Measurements from ENCODE around the gene FLT4. TPM values are rescaled to one million over a fixed set of nuclear protein-coding genes. Genes with fewer than 3 reads are reported as not detected.

FLT4 gene
- total RNA-seq, 1 experiment from 2014 or later = not detected

DNA sequence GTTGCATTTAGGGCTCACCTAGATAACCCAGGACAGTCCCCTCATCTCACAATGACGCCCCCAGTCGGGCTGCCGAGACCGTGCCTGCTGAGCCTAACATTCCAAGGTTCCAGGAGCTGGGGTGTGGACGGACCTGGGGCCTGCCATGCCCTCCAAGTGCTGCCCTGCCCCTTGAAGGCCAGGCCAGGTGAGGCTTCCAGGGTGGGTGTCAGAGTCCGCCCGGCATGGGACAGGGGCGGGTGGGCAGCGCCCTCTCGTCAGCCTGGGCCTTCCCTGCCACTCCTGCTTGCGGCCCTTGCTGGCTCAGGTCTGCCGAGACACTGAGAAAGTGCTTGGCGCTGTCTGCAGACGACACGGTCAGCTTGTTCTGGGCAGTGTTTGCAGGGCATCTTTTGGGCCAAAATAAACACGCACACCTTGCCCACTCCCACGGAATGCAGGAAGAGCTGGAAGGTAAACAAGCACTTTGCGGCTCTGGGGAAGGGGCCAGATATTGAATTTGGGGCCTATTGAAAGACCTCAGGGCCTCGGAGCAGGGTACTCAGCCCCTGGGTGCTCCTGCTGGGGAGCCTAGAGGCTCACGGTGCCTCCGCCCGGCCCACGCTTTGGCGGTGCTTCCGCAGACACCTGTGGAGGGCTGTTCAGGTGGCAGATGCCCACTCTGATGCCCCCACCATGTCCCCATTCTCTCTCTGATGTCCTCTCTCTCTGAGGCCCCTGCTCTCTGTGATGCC lies 53.9 kb downstream of the FLT4 start:
- BruUV-seq (replicated peaks) = no TSS peak
- H3K27me3 ChIP-seq (ENCODE audit: low read length) = peaks cover 6% of the 10 kb centered on the region

DNA sequence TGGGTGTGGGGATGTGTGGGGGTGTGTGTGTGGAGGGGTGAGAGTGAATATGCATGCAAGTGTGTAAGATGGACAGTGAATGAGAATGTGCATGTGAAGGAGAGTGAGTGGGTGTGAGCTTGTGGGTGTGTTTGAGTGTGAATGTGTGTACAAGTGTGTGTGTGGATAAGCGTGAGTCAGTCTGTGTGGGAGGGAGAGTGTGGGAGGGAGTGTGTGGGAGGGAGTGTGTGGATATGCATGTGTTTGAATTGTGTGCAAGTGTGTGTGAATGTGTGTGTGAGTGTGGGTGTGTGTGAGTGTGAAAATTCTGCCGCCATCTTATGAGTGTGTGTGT lies 54.4 kb downstream of the FLT4 start:
- intact Hi-C loops (cut with micrococcal nuclease) = no loop called here
- H3K36me3 ChIP-seq (ENCODE audit: low read depth, low read length) = no peaks in the 10 kb centered on the region
- CTCF ChIA-PET = no interaction called here
- no peaks in the 10 kb centered on the region for H3K9me2 ChIP-seq (replicated peaks; ENCODE audit: low read length)
- DNase-seq (no peak), ATAC-seq (no peak)
- H3K27me3 ChIP-seq (ENCODE audit: low read length) = peaks cover 11% of the 10 kb centered on the region
- no peaks in the 10 kb centered on the region for H4K20me1 ChIP-seq (ENCODE audit: low read length)
- H3F3A ChIP-seq (ENCODE audit: low read length, unreplicated experiment) = no peaks in the 10 kb centered on the region
- H3K27ac ChIP-seq (ENCODE audit: low read length) = no peak overlapping the region
- no peak overlapping the region for H3K4me3 ChIP-seq (ENCODE audit: low read length)
- H3K4me2 ChIP-seq (ENCODE audit: low read length) = no peak overlapping the region
- H2AFZ ChIP-seq (ENCODE audit: low read length) = no peak overlapping the region
- H3K9me3 ChIP-seq (ENCODE audit: low read length) = no peaks in the 10 kb centered on the region
- H3K79me2 ChIP-seq (ENCODE audit: low read length) = no peaks in the 10 kb centered on the region
- POLR2A ChIA-PET (ENCODE audit: unreplicated experiment) = no interaction called here
- H3K9ac ChIP-seq (ENCODE audit: low read length) = no peak overlapping the region
- no peak for TF ChIP-seq EZH2phosphoT487 (IDR thresholded peaks at IDR 0.05; ENCODE audit: borderline replicate concordance, low read length)
- no peak for TF ChIP-seq EZH2 (IDR thresholded peaks at IDR 0.05; ENCODE audit: low read length, unreplicated experiment)
- TF ChIP-seq, protein P1, sequence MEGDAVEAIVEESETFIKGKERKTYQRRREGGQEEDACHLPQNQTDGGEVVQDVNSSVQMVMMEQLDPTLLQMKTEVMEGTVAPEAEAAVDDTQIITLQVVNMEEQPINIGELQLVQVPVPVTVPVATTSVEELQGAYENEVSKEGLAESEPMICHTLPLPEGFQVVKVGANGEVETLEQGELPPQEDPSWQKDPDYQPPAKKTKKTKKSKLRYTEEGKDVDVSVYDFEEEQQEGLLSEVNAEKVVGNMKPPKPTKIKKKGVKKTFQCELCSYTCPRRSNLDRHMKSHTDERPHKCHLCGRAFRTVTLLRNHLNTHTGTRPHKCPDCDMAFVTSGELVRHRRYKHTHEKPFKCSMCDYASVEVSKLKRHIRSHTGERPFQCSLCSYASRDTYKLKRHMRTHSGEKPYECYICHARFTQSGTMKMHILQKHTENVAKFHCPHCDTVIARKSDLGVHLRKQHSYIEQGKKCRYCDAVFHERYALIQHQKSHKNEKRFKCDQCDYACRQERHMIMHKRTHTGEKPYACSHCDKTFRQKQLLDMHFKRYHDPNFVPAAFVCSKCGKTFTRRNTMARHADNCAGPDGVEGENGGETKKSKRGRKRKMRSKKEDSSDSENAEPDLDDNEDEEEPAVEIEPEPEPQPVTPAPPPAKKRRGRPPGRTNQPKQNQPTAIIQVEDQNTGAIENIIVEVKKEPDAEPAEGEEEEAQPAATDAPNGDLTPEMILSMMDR (conservative IDR thresholded peaks at IDR 0.05; ENCODE audit: low read depth, low read length) = no peak
- BruUV-seq (replicated peaks) = no TSS peak
- no peaks in the 10 kb centered on the region for H3K4me1 ChIP-seq (ENCODE audit: insufficient read depth, low read length)

More for the DNA sequence above, 53.9 kb downstream of the FLT4 start:
- H3K4me2 ChIP-seq (ENCODE audit: low read length) = no peak overlapping the region
- no peaks in the 10 kb centered on the region for H3K79me2 ChIP-seq (ENCODE audit: low read length)
- TF ChIP-seq EZH2phosphoT487 (IDR thresholded peaks at IDR 0.05; ENCODE audit: borderline replicate concordance, low read length) (no peak), EZH2 (IDR thresholded peaks at IDR 0.05; ENCODE audit: low read length, unreplicated experiment) (no peak)
- TF ChIP-seq, protein P1 (conservative IDR thresholded peaks at IDR 0.05; ENCODE audit: low read depth, low read length) = no peak
- H3K9me3 ChIP-seq (ENCODE audit: low read length) = no peaks in the 10 kb centered on the region
- no peak overlapping the region for H3K4me3 ChIP-seq (ENCODE audit: low read length)
- peak; percentile 59 for ATAC-seq
- H3K4me1 ChIP-seq (ENCODE audit: insufficient read depth, low read length) = no peaks in the 10 kb centered on the region
- H3F3A ChIP-seq (ENCODE audit: low read length, unreplicated experiment) = no peaks in the 10 kb centered on the region
- H3K36me3 ChIP-seq (ENCODE audit: low read depth, low read length) = no peaks in the 10 kb centered on the region
- POLR2A ChIA-PET (ENCODE audit: unreplicated experiment) = no interaction called here
- H3K27ac ChIP-seq (ENCODE audit: low read length) = no peak overlapping the region
- H3K9me2 ChIP-seq (replicated peaks; ENCODE audit: low read length) = no peaks in the 10 kb centered on the region
- no peak for DNase-seq
- H3K9ac ChIP-seq (ENCODE audit: low read length) = no peak overlapping the region
- no peak overlapping the region for H2AFZ ChIP-seq (ENCODE audit: low read length)
- CTCF ChIA-PET = no interaction called here
- no peaks in the 10 kb centered on the region for H4K20me1 ChIP-seq (ENCODE audit: low read length)
- intact Hi-C loops (cut with micrococcal nuclease) = no loop called here

GRCh38 chr5:180594311-180595045 lies 54.9 kb downstream of the FLT4 start:
- no peaks in the 10 kb centered on the region for H3K4me1 ChIP-seq (ENCODE audit: insufficient read depth, low read length)
- POLR2A ChIA-PET (ENCODE audit: unreplicated experiment) = no interaction called here
- DNase-seq = no peak
- H3K4me3 ChIP-seq (ENCODE audit: low read length) = no peak overlapping the region
- no peak overlapping the region for H3K27ac ChIP-seq (ENCODE audit: low read length)
- CTCF ChIA-PET = no interaction called here
- no peak overlapping the region for H3K4me2 ChIP-seq (ENCODE audit: low read length)
- H3K9me2 ChIP-seq (replicated peaks; ENCODE audit: low read length) = no peaks in the 10 kb centered on the region
- no peak overlapping the region for H2AFZ ChIP-seq (ENCODE audit: low read length)
- H3K9ac ChIP-seq (ENCODE audit: low read length) = no peak overlapping the region
- H3K9me3 ChIP-seq (ENCODE audit: low read length) = no peaks in the 10 kb centered on the region
- intact Hi-C loops (cut with micrococcal nuclease) = no loop called here
- no peaks in the 10 kb centered on the region for H4K20me1 ChIP-seq (ENCODE audit: low read length)
- H3K36me3 ChIP-seq (ENCODE audit: low read depth, low read length) = no peaks in the 10 kb centered on the region
- no TSS peak for BruUV-seq (replicated peaks)
- TF ChIP-seq EZH2 (IDR thresholded peaks at IDR 0.05; ENCODE audit: low read length, unreplicated experiment) (no peak), EZH2phosphoT487 (IDR thresholded peaks at IDR 0.05; ENCODE audit: borderline replicate concordance, low read length) (no peak)
- TF ChIP-seq, protein P1 (conservative IDR thresholded peaks at IDR 0.05; ENCODE audit: low read depth, low read length) = no peak
- peaks cover 16% of the 10 kb centered on the region for H3K27me3 ChIP-seq (ENCODE audit: low read length)
- no peak for ATAC-seq
- no peaks in the 10 kb centered on the region for H3F3A ChIP-seq (ENCODE audit: low read length, unreplicated experiment)
- no peaks in the 10 kb centered on the region for H3K79me2 ChIP-seq (ENCODE audit: low read length)

All from PC-3 (cell line).